Liver (tissue), 9 donors: ENCODE data around the gene TLE3. TPM values are rescaled to one million over a fixed set of nuclear protein-coding genes. Genes with fewer than 3 reads are reported as not detected.

Source experiments
- DNase-seq: peaks from one replicate; pipeline ENCODE4 v3.0.0-alpha.2; 2017; ENCODE audit warnings: low spot score
- H3K27ac ChIP-seq, 2 donors: one replicate each; pipeline ENCODE4 v1.7.0; 2013; ENCODE audit warnings: inconsistent platforms in 2 of 2, low read length in 2 of 2, control low read depth in 1 of 2, low read depth in 1 of 2, mild to moderate bottlenecking in 1 of 2
- H3K27me3 ChIP-seq, 4 donors: one replicate each; pipeline versions ENCODE4 v1.6.1 to v1.7.0; 2013; ENCODE audit warnings: low read length in 3 of 4, inconsistent platforms in 1 of 4, mild to moderate bottlenecking in 1 of 4, moderate library complexity in 1 of 4; ENCODE audit not compliant: control insufficient read depth in 4 of 4, insufficient read depth in 4 of 4
- H3K36me3 ChIP-seq, 4 donors: one replicate each; pipeline versions ENCODE4 v1.6.1 to v1.7.0; 2013; ENCODE audit warnings: low read length in 3 of 4, mild to moderate bottlenecking in 3 of 4, low read depth in 1 of 4, moderate library complexity in 1 of 4; ENCODE audit not compliant: control insufficient read depth in 4 of 4, insufficient read depth in 3 of 4
- H3K4me1 ChIP-seq, 4 donors: one replicate each; pipeline versions ENCODE4 v1.6.1 to v1.7.0; 2013; ENCODE audit warnings: low read length in 3 of 4, mild to moderate bottlenecking in 3 of 4, moderate library complexity in 1 of 4; ENCODE audit not compliant: control insufficient read depth in 4 of 4, insufficient read depth in 4 of 4
- H3K4me3 ChIP-seq, 3 donors: one replicate each; pipeline versions ENCODE4 v1.6.1 to v1.7.0; 2013; ENCODE audit warnings: low read length in 3 of 3, control low read depth in 1 of 3, low read depth in 1 of 3, mild to moderate bottlenecking in 1 of 3
- H3K9ac ChIP-seq, 2 donors: one replicate each; pipeline ENCODE4 v1.7.0; 2013; ENCODE audit warnings: low read length in 2 of 2, mild to moderate bottlenecking in 2 of 2, moderate library complexity in 2 of 2, control low read depth in 1 of 2, low read depth in 1 of 2
- H3K9me3 ChIP-seq, 4 donors: one replicate each; pipeline versions ENCODE4 v1.6.1 to v1.7.0; 2013; ENCODE audit warnings: low read length in 3 of 4; ENCODE audit not compliant: control insufficient read depth in 4 of 4
- EGR1 ChIP-seq, 2 donors: IDR thresholded peaks; 2 replicates each; pipeline ENCODE4 v1.6.1; 2016 to 2018; ENCODE audit warnings: antibody characterized with exemption in 2 of 2, low read depth in 2 of 2
- FOXA1 ChIP-seq: IDR thresholded peaks from 2 replicates; pipeline ENCODE4 v1.6.1; 2016; ENCODE audit warnings: antibody characterized with exemption
- FOXA2 ChIP-seq: IDR thresholded peaks from 2 replicates; pipeline ENCODE4 v1.6.1; 2016; ENCODE audit warnings: antibody characterized with exemption
- GABPA ChIP-seq, 2 donors: IDR thresholded peaks in 1 of 2; conservative IDR thresholded peaks in 1 of 2; 2 replicates each; pipeline ENCODE4 v1.6.1; 2016; ENCODE audit warnings: antibody characterized with exemption in 2 of 2, mild to moderate bottlenecking in 1 of 2, moderate library complexity in 1 of 2
- HNF4A ChIP-seq, 2 donors: conservative IDR thresholded peaks; 2 replicates each; pipeline ENCODE4 v1.6.1; 2016; ENCODE audit warnings: antibody characterized with exemption in 2 of 2, mild to moderate bottlenecking in 2 of 2
- HNF4G ChIP-seq: IDR thresholded peaks from 2 replicates; pipeline ENCODE4 v1.6.1; 2016; ENCODE audit warnings: antibody characterized with exemption
- JUND ChIP-seq, 2 donors: IDR thresholded peaks; 2 replicates each; pipeline ENCODE4 v1.6.1; 2016; ENCODE audit warnings: antibody characterized with exemption in 2 of 2
- NR2F2 ChIP-seq: IDR thresholded peaks from 2 replicates; pipeline ENCODE4 v1.6.1; 2016; ENCODE audit warnings: antibody characterized with exemption
- RAD21 ChIP-seq, 2 donors: IDR thresholded peaks; 2 replicates each; pipeline ENCODE4 v1.6.1; 2016; ENCODE audit warnings: antibody characterized with exemption in 2 of 2, mild to moderate bottlenecking in 2 of 2
- RXRA ChIP-seq, 2 donors: IDR thresholded peaks; 2 replicates each; pipeline ENCODE4 v1.6.1; 2017 to 2018; ENCODE audit warnings: antibody characterized with exemption in 2 of 2, mild to moderate bottlenecking in 1 of 2
- SP1 ChIP-seq: IDR thresholded peaks from 2 replicates; pipeline ENCODE4 v1.6.1; 2018; ENCODE audit warnings: antibody characterized with exemption, mild to moderate bottlenecking
- TAF1 ChIP-seq: conservative IDR thresholded peaks from 2 replicates; pipeline ENCODE4 v1.6.1; 2016; ENCODE audit warnings: antibody characterized with exemption, mild to moderate bottlenecking
- YY1 ChIP-seq: IDR thresholded peaks from 2 replicates; pipeline ENCODE4 v1.6.1; 2016; ENCODE audit warnings: antibody characterized with exemption, mild to moderate bottlenecking
- WGBS: extraction: QIAGEN DNeasy Blood & Tissue Kit; methylation state at CpG from one replicate; pipeline ENCODE4 v1.1.7; 2013; 5-methylcytosine and 5-hydroxymethylcytosine counted together
- polyA plus RNA-seq, 2 donors: library from polyadenylated mRNA; stranded (reverse) in 1 of 2; unstranded in 1 of 2; fragments of 200-250 nt in 1 of 2; fragments of >200 nt in 1 of 2; fragmentation: Nextera tagmentation in 1 of 2; extraction: Ambion mirVana in 1 of 2; gene quantifications; one replicate each; pipeline versions ENCODE4 v1.2.1 to v1.2.3, GENCODE V29; 2013 to 2015
- total RNA-seq, 2 donors: library from RNA; depleted of rRNA; stranded (reverse); fragments of >200 nt; gene quantifications; one replicate each; pipeline ENCODE4 v1.2.3, GENCODE V29; 2014
- TF ChIP-seq, protein P1 (sequence below): IDR thresholded peaks from 2 replicates; pipeline ENCODE4 v1.6.1; 2016; ENCODE audit warnings: antibody characterized with exemption, mild to moderate bottlenecking
- TF ChIP-seq, protein P2 (sequence below): IDR thresholded peaks from 2 replicates; pipeline ENCODE4 v1.6.1; 2016; ENCODE audit warnings: antibody characterized with exemption
- TF ChIP-seq, protein P3 (sequence below): IDR thresholded peaks from 2 replicates; pipeline ENCODE4 v1.6.1; 2016; ENCODE audit warnings: antibody characterized with exemption
- TF ChIP-seq, protein P4 (sequence below): fragments of 150-350 bp; IDR thresholded peaks from 2 replicates; pipeline ENCODE4 v1.5.1; 2017; ENCODE audit warnings: improper control_type of control experiment, low read depth, low read length; ENCODE audit not compliant: missing input control
- TF ChIP-seq, protein P5 (sequence below): IDR thresholded peaks from 2 replicates; pipeline ENCODE4 v1.6.1; 2016; ENCODE audit warnings: antibody characterized with exemption
- donor health status: healthy.
- donor health status: healthy.
- donor health status: healthy.
- donor health status: healthy.
- donor health status: healthy.

Gene TLE3
- total and polyA plus RNA-seq, 4 donors: 1.2 to 13.7 (median 8.5) TPM

DNA sequence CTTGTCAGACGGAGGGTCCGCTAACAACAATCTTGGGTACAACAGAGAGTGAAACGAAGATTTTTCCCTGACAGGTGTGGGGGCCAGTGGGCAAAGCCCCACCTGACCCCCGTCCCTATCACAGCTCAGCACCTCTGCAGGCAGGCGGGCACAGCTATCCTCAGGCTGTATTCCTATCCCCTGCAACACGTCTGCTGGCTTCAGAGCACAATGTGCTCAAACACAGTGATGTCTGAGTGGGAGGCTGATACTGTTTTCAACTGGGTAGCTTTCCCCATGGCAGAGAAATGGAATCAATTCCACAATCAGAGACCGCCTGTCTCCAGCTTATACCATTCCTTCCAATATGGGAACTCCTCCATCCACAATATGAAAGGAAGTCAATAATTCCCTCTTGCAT lies 28.0 kb downstream of the TLE3 start:
- Histone ChIP-seq H3K27ac (no peak overlapping the region), H3K4me3 (no peak overlapping the region), H3K4me1 (peaks cover 0 to 26% (median 18%) of the 10 kb centered on the region in 4 donors), H3K27me3 (no peaks in the 10 kb centered on the region), H3K9me3 (no peaks in the 10 kb centered on the region), H3K36me3 (peaks cover 15 to 57% (median 44%) of the 10 kb centered on the region in 4 donors), H3K9ac (no peak overlapping the region)
- TF ChIP-seq SP1: no peak
- DNase-seq: no peak
- 97% methylated on average over 7 of the region's 7 CpGs for WGBS

DNA sequence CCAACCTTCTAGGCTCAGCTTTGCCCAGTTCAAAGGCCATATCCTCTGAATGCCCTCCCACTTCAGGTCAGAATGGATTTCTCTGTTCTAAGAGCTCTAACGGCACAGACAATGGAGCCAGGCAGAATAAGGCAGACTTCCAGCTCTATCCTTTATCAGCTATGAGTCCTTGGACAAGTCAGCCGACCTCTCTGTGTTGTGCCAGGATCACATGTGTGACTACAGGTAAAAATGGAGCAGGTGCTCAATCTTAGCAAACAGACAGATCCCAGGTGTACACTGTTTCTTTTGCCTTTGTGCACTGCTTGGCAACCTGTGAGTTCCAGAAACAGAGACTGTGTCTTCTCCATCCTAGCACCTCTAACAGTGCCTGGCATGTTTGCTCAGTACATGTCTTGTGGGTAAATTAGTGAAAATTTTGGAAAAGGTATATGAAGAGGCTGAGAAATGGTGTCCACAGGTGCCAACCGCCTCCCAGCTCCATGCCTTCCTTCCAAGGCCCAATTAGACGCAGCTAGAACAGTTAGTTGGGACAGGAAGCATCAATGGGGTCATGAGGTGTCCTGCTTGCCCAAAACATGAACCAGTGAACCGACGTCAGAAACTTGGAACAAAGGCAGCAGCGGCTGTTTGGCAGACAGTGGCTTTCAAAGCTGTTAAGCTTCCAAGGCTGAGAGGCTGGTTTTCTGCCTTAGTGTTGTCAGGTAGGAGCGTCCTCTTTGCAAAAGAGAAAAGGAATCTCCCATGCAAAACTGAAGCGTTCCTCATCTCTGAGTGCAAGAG lies 28.7 kb downstream of the TLE3 start:
- no peak overlapping the region for H3K27ac ChIP-seq

More for the DNA sequence above, 28.7 kb downstream of the TLE3 start:
- DNase-seq: no peak
- Histone ChIP-seq H3K27me3 (no peaks in the 10 kb centered on the region), H3K4me3 (no peak overlapping the region), H3K9ac (no peak overlapping the region), H3K4me1 (peaks cover 2 to 32% (median 23%) of the 10 kb centered on the region in 4 donors), H3K36me3 (peaks cover 15 to 49% (median 41%) of the 10 kb centered on the region in 4 donors), H3K9me3 (no peaks in the 10 kb centered on the region)
- TF ChIP-seq SP1: no peak
- no peak for TF ChIP-seq GABPA (IDR thresholded peaks at IDR 0.05 in 1 of 2, conservative IDR thresholded peaks at IDR 0.05 in 1 of 2)
- TF ChIP-seq, protein P1, sequence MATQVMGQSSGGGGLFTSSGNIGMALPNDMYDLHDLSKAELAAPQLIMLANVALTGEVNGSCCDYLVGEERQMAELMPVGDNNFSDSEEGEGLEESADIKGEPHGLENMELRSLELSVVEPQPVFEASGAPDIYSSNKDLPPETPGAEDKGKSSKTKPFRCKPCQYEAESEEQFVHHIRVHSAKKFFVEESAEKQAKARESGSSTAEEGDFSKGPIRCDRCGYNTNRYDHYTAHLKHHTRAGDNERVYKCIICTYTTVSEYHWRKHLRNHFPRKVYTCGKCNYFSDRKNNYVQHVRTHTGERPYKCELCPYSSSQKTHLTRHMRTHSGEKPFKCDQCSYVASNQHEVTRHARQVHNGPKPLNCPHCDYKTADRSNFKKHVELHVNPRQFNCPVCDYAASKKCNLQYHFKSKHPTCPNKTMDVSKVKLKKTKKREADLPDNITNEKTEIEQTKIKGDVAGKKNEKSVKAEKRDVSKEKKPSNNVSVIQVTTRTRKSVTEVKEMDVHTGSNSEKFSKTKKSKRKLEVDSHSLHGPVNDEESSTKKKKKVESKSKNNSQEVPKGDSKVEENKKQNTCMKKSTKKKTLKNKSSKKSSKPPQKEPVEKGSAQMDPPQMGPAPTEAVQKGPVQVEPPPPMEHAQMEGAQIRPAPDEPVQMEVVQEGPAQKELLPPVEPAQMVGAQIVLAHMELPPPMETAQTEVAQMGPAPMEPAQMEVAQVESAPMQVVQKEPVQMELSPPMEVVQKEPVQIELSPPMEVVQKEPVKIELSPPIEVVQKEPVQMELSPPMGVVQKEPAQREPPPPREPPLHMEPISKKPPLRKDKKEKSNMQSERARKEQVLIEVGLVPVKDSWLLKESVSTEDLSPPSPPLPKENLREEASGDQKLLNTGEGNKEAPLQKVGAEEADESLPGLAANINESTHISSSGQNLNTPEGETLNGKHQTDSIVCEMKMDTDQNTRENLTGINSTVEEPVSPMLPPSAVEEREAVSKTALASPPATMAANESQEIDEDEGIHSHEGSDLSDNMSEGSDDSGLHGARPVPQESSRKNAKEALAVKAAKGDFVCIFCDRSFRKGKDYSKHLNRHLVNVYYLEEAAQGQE: no peak
- TF ChIP-seq RAD21 (IDR thresholded peaks at IDR 0.05): no peak
- no peak for TF ChIP-seq HNF4A (conservative IDR thresholded peaks at IDR 0.05)
- TF ChIP-seq, protein P2, sequence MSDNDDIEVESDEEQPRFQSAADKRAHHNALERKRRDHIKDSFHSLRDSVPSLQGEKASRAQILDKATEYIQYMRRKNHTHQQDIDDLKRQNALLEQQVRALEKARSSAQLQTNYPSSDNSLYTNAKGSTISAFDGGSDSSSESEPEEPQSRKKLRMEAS: no peak
- no peak for TF ChIP-seq RXRA (IDR thresholded peaks at IDR 0.05)
- TF ChIP-seq FOXA2: no peak
- TF ChIP-seq EGR1 (IDR thresholded peaks at IDR 0.05; ENCODE audit: low read depth in 2 of 2): no peak
- no peak for TF ChIP-seq HNF4G
- no peak for TF ChIP-seq TAF1
- TF ChIP-seq NR2F2: no peak
- no peak for TF ChIP-seq FOXA1
- TF ChIP-seq, protein P3, sequence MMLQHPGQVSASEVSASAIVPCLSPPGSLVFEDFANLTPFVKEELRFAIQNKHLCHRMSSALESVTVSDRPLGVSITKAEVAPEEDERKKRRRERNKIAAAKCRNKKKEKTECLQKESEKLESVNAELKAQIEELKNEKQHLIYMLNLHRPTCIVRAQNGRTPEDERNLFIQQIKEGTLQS: no peak
- TF ChIP-seq YY1: no peak
- TF ChIP-seq, protein P4, sequence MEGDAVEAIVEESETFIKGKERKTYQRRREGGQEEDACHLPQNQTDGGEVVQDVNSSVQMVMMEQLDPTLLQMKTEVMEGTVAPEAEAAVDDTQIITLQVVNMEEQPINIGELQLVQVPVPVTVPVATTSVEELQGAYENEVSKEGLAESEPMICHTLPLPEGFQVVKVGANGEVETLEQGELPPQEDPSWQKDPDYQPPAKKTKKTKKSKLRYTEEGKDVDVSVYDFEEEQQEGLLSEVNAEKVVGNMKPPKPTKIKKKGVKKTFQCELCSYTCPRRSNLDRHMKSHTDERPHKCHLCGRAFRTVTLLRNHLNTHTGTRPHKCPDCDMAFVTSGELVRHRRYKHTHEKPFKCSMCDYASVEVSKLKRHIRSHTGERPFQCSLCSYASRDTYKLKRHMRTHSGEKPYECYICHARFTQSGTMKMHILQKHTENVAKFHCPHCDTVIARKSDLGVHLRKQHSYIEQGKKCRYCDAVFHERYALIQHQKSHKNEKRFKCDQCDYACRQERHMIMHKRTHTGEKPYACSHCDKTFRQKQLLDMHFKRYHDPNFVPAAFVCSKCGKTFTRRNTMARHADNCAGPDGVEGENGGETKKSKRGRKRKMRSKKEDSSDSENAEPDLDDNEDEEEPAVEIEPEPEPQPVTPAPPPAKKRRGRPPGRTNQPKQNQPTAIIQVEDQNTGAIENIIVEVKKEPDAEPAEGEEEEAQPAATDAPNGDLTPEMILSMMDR: no peak
- no peak for TF ChIP-seq JUND (IDR thresholded peaks at IDR 0.05)
- TF ChIP-seq, protein P5, sequence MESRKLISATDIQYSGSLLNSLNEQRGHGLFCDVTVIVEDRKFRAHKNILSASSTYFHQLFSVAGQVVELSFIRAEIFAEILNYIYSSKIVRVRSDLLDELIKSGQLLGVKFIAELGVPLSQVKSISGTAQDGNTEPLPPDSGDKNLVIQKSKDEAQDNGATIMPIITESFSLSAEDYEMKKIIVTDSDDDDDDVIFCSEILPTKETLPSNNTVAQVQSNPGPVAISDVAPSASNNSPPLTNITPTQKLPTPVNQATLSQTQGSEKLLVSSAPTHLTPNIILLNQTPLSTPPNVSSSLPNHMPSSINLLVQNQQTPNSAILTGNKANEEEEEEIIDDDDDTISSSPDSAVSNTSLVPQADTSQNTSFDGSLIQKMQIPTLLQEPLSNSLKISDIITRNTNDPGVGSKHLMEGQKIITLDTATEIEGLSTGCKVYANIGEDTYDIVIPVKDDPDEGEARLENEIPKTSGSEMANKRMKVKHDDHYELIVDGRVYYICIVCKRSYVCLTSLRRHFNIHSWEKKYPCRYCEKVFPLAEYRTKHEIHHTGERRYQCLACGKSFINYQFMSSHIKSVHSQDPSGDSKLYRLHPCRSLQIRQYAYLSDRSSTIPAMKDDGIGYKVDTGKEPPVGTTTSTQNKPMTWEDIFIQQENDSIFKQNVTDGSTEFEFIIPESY: no peak
- 61% methylated on average over 9 of the region's 9 CpGs for WGBS
